ENCODE results near the gene CAMSAP2. TPM values are rescaled to one million over a fixed set of nuclear protein-coding genes. Genes with fewer than 3 reads are reported as not detected.

CAMSAP2 gene
- polyA plus RNA-seq, 2 of the 4 experiments (the other 2 are of a cell fraction) = 17.3 to 28.5 TPM

DNA sequence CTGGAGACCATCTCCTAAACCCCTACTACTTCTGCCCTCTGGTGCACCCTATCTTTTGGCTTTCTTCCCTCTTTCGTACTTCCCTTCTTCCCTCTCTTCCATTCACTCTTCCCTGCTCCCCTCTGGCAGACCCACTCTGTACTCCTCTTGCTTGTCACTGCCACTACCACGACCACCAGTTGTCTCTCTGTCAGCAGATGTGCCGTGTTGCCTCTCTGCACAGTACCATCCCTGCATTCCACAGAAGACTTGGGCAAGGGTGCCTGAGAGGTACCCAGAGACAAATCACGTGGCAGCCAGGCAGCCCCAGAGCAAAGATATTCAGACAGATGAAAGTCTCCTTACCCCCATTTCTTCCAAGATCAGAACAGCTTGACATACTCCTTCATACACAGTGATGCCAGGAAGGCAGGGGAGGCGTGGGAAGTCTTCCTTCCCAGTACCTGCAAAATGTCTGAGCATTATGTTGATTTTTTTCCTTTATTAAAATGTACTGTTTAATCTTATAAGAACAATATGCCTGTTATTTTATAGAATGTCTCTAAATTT lies 15.0 kb downstream of the CAMSAP2 start:
- ChIA-PET POLR2A (interaction anchor here (1.0 kb wide), 1 partner anchor 14 kb away, joined by 3 read pairs; no protein-coding TSS in a partner anchor), CTCF (no interaction called here)
- no peak overlapping the region for H3K27ac ChIP-seq
- DNase-seq (ENCODE audit: low read depth in 1 of 2, low spot score in 1 of 2) (no peak), FAIRE-seq (no peak), ATAC-seq (peak in 1 of 2 experiments; percentile 34; a peak in 2 of 6 replicates)
- 94% methylated on average over 5 of the region's 5 CpGs for WGBS (ENCODE audit: missing lambda C conversion rate)
- H3K9me3 ChIP-seq = no peaks in the 10 kb centered on the region
- no peak for TF ChIP-seq ZC3H11A (IDR thresholded peaks at IDR 0.05)
- TF ChIP-seq CHD2 (IDR thresholded peaks at IDR 0.05; ENCODE audit: low read length, partially characterized antibody) = no peak
- no peak for TF ChIP-seq NPAS2 (CRISPR knock-in tag; IDR thresholded peaks at IDR 0.05; ENCODE audit: borderline replicate concordance)
- TF ChIP-seq GATA3 (IDR thresholded peaks at IDR 0.05; ENCODE audit: borderline replicate concordance) = no peak
- no peak for TF ChIP-seq HOXB5 (CRISPR knock-in tag; IDR thresholded peaks at IDR 0.05)
- no peak for TF ChIP-seq RFX5 (IDR thresholded peaks at IDR 0.05)
- no peak for TF ChIP-seq SREBF2 (IDR thresholded peaks at IDR 0.05)
- TF ChIP-seq, protein P1, sequence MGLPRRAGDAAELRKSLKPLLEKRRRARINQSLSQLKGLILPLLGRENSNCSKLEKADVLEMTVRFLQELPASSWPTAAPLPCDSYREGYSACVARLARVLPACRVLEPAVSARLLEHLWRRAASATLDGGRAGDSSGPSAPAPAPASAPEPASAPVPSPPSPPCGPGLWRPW (IDR thresholded peaks at IDR 0.05) = no peak
- TF ChIP-seq, protein P2, sequence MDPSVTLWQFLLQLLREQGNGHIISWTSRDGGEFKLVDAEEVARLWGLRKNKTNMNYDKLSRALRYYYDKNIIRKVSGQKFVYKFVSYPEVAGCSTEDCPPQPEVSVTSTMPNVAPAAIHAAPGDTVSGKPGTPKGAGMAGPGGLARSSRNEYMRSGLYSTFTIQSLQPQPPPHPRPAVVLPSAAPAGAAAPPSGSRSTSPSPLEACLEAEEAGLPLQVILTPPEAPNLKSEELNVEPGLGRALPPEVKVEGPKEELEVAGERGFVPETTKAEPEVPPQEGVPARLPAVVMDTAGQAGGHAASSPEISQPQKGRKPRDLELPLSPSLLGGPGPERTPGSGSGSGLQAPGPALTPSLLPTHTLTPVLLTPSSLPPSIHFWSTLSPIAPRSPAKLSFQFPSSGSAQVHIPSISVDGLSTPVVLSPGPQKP (IDR thresholded peaks at IDR 0.05; ENCODE audit: low read depth, low read length) = no peak
- no peak overlapping the region for H3K4me3 ChIP-seq
- H3K4me2 ChIP-seq = no peak overlapping the region
- H3K4me1 ChIP-seq = peaks cover 11% of the 10 kb centered on the region

DNA sequence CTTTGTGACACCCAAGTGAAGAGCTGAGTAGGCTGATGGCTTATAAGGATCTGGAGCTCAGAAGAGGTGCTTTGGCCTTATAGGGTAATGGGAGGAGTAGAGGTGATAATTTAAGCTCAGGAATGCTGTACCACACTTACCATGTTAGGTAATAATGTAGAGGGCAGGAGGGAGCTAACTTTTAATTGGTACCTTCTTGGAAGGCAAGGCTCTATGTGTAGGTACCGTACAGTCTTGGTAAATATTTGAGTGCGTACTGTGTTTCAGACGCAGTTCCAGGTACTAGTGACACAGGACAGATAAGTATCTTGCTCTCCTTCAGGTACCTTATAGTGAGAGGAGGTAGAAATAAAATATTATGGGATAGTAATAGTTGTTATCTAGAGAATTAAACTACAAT lies 16.8 kb downstream of the CAMSAP2 start:
- 97% methylated on average over 3 of the region's 3 CpGs for WGBS (ENCODE audit: missing lambda C conversion rate)
- Histone ChIP-seq H3K27ac (no peak overlapping the region), H3K9me3 (no peaks in the 10 kb centered on the region), H3K4me1 (peaks cover 4% of the 10 kb centered on the region), H3K4me3 (no peak overlapping the region), H3K4me2 (no peak overlapping the region)
- FAIRE-seq (no peak), DNase-seq (ENCODE audit: low read depth in 1 of 2, low spot score in 1 of 2) (no peak), ATAC-seq (no peak)
- TF ChIP-seq MYC (IDR thresholded peaks at IDR 0.05; ENCODE audit: borderline replicate concordance, low read length) (no peak), EHMT2 (IDR thresholded peaks at IDR 0.05; ENCODE audit: low read depth) (no peak), RARB (CRISPR knock-in tag; IDR thresholded peaks at IDR 0.05) (no peak), CBX2 (IDR thresholded peaks at IDR 0.05; ENCODE audit: borderline replicate concordance, low read depth) (no peak), ZFP36 (IDR thresholded peaks at IDR 0.05; ENCODE audit: borderline replicate concordance, partially characterized antibody) (no peak), MAZ (IDR thresholded peaks at IDR 0.05; ENCODE audit: borderline replicate concordance, low read depth, low read length) (no peak), MAFK (IDR thresholded peaks at IDR 0.05; ENCODE audit: partially characterized antibody) (no peak), FOSL2 (IDR thresholded peaks at IDR 0.05) (no peak), FOSL2 (CRISPR knock-in tag; IDR thresholded peaks at IDR 0.05) (no peak), NFE2L2 (conservative IDR thresholded peaks at IDR 0.05; ENCODE audit: low read length) (no peak), NR3C1 (IDR thresholded peaks at IDR 0.05) (no peak), ZSCAN20 (CRISPR knock-in tag; IDR thresholded peaks at IDR 0.05) (no peak), HEYL (CRISPR knock-in tag; IDR thresholded peaks at IDR 0.05) (no peak), PHF8 (IDR thresholded peaks at IDR 0.05; ENCODE audit: borderline replicate concordance, low read depth) (no peak), CHD2 (IDR thresholded peaks at IDR 0.05; ENCODE audit: low read length, partially characterized antibody) (no peak)
- TF ChIP-seq, protein P3, sequence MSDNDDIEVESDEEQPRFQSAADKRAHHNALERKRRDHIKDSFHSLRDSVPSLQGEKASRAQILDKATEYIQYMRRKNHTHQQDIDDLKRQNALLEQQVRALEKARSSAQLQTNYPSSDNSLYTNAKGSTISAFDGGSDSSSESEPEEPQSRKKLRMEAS (IDR thresholded peaks at IDR 0.05) = no peak
- TF ChIP-seq, protein P2 (IDR thresholded peaks at IDR 0.05; ENCODE audit: low read depth, low read length) = no peak
- TF ChIP-seq, protein P4, sequence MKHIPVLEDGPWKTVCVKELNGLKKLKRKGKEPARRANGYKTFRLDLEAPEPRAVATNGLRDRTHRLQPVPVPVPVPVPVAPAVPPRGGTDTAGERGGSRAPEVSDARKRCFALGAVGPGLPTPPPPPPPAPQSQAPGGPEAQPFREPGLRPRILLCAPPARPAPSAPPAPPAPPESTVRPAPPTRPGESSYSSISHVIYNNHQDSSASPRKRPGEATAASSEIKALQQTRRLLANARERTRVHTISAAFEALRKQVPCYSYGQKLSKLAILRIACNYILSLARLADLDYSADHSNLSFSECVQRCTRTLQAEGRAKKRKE (CRISPR knock-in tag; IDR thresholded peaks at IDR 0.05; ENCODE audit: low read depth) = no peak
- POLR2A ChIA-PET = no interaction called here
- CTCF ChIA-PET = interaction anchor here (0.5 to 1.8 kb wide), 3 partner anchors 47 to 165 kb away, joined by 3 to 5 read pairs (median 3); no protein-coding TSS in a partner anchor

Measured in A549 (cell line).